GM10266 (cell line): ENCODE results near the gene NEK10.

Source experiments
- DNase-seq: peaks from one replicate; pipeline ENCODE4 v3.0.0; 2012; ENCODE audit errors: extremely low spot score
- TF ChIP-seq, protein P1 (sequence below): IDR thresholded peaks from 2 replicates; pipeline ENCODE4 v1.5.1; 2012; ENCODE audit warnings: mild to moderate bottlenecking, low read depth; ENCODE audit not compliant: control insufficient read depth, insufficient read depth; ENCODE audit errors: missing control alignments

The NEK10 gene

DNA sequence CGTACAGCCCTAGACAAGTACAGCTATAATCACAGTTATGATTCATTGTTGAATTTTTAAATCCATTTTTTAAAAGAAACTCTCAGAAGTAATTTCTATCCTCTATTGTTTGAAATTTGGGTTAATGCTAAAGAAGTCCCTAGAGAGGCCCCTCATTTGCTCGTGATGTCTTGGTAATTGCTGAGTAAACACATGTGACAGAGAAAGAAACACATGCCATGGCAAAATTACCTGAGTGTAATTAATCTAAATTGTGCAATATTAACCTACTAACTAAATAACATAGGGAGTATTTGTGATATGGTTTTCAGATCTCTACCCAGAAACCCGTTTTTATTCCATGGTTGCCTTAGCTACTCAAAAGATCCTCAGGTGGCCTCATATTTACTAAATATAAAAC, 10.8 kb downstream of the NEK10 start:
- no peak for DNase-seq
- TF ChIP-seq, protein P1, sequence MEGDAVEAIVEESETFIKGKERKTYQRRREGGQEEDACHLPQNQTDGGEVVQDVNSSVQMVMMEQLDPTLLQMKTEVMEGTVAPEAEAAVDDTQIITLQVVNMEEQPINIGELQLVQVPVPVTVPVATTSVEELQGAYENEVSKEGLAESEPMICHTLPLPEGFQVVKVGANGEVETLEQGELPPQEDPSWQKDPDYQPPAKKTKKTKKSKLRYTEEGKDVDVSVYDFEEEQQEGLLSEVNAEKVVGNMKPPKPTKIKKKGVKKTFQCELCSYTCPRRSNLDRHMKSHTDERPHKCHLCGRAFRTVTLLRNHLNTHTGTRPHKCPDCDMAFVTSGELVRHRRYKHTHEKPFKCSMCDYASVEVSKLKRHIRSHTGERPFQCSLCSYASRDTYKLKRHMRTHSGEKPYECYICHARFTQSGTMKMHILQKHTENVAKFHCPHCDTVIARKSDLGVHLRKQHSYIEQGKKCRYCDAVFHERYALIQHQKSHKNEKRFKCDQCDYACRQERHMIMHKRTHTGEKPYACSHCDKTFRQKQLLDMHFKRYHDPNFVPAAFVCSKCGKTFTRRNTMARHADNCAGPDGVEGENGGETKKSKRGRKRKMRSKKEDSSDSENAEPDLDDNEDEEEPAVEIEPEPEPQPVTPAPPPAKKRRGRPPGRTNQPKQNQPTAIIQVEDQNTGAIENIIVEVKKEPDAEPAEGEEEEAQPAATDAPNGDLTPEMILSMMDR, result no peak

DNA sequence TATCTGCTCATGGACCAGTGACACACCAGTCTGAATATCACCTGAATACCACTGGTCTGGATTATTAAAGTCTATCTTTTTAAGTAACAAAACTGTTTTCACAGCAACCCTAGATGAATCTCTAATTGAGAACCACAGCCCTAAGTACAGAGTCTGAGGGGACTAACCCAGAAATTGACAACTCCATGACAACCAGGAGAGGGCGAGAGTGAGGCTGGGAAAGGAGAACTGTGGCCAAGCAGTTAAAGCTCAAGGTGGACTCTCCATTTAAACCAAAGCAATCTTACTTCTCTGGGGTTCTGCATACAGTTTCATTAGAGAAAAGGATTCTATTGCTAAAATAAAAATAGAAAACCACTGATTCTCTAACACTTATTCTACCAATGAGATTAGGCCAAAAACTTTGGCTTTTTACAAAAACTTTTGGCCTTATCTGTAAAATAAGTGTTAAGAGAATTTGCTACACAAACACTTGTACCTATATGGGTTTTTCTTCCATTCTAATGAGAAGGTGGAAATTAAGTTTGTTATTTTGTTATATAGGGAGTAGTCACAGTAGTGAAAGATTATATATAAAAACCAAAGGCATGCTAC, 11.4 kb downstream of the NEK10 start:
- DNase-seq, result peak; percentile 55
- TF ChIP-seq, protein P1, result peak; percentile 79

DNA sequence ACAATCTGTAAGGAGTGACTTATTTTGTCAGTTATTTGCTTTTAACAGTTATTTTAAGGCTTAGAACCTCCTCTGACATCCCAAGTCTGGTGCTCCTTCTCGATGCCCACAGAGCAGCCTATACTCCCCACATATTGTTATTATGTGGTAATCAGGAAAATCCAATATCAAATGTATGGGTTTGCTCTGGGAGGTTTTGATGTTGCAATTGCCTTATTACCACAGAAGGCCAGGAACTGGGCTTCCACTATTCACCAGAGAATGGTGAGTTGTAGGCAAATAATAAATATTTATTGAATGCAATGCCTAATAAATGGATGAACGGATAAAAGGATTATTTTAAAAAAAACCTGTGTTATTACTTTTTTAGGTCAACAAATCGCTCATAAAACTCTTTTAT, 12.2 kb downstream of the NEK10 start:
- no peak for DNase-seq
- TF ChIP-seq, protein P1, result no peak

DNA sequence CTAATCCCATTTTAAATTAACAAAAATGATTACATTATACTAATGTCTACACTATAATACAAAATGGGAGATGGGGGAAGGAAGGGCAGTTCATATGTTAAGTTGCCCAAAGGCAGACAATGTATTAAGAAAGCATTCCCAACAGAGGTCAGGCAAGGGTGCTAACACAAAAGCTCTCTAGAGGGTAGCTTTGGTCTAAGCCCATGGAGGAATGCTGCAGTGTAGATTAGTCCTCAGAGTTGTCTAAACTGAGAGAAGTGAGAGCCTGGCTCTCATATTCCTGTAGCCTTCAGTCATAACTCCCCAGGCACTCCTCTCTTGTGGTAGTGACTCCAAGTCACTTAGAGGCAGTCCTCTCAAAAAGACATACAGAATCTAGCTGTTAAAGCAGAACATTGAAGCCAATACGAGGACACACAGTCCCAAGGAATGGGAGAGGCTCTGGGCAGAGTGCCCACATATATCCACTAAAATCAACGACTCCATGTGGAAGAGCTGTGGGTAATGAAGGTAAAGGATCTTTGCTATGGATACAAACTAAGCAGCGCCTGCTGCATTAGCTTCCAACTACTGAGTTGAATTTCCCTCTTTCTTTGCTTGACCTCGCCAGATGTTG, 14.5 kb downstream of the NEK10 start:
- TF ChIP-seq, protein P1, result no peak
- no peak for DNase-seq

DNA sequence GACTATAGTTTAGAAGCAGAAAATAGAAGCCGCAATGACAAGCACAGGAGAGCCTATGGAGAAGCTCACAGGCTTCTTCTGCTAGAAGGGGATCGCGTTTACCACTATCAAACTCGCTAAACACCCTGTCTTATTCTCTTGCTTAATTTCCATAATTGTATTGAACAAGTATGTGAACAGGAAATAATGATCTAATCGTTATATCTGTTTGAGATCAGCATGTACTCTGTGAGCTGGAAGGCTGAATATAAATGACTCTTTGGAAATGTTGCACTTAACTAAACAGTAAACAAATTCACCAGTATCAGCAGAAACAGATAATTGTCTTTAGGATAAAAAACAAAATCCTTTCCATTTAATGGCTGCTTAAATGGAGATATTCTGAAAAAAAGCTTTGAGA, 15.0 kb downstream of the NEK10 start:
- TF ChIP-seq, protein P1, result no peak
- DNase-seq, result no peak

DNA sequence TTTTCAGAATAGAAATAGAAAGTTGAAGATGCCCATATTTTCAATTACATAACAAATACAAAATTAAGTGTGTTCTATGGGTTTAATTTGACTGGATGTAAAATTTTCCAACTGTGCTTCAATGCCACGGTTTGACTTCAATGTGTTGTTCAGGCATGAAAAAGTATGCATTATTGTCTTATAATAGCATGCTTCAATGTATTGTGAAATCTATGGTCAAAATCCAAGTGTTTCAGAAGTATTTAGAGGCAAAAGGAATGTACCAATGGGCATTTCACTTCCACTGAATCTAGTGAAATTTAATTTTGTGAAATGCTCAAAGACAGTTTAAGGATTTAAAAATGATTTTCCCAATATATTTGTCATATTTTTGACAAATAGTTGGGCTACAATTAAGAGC, 16.0 kb downstream of the NEK10 start:
- TF ChIP-seq, protein P1, result no peak
- no peak for DNase-seq

DNA sequence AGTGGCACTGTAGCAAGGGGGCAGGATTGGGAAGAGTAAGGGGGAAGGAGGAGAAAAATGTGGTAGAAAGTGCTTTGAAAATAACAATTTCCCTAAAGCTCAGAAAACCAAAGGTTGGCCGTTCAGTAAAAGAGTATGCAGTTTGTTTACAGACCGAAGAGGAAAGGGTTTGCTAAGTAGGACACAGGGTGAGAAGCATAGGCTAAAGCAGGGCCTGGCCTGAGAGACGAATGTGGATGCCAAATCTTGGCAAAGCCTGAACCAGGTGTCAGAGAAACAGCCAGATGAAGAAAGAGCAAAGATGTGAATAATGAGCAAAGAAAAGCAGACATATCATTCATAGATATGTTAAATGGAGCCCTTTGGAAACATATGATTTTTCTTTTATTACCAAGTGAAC, 17.1 kb downstream of the NEK10 start:
- TF ChIP-seq, protein P1, result no peak
- no peak for DNase-seq
